Measurements from ENCODE around the gene STYXL1. TPM values are rescaled to one million over a fixed set of nuclear protein-coding genes. Genes with fewer than 3 reads are reported as not detected.

Gene STYXL1
- total and polyA plus RNA-seq, 2 experiments from 2014 or later: 28.0 to 39.2 TPM

DNA sequence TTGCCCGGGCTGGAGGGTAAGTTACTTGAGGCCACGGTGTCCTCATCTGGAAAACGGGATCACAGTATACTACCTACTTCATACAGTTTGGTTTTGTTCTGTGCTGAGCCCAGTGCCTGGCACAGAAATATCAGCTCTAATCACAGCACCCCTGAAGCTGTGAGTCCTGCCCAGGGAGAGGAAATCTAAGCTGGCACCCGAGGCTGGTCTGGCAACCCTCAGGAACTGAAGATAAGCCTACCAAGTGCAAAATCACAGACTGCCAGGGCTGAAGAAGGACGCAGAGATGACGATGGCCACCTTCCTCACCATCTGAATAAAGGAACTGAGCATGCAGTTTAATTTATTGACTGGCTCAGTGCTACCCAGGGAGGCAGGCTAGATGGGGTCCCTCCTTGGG lies 45.7 kb downstream of the STYXL1 start:
- no peak for DNase-seq (ENCODE audit: low spot score)
- H2AFZ ChIP-seq: no peak overlapping the region
- ATAC-seq: no peak
- H3K4me1 ChIP-seq (ENCODE audit: insufficient read depth): no peaks in the 10 kb centered on the region
- no peaks in the 10 kb centered on the region; the same call in 1 of the 2 replicates for H3K36me3 ChIP-seq (ENCODE audit: insufficient read depth)
- H3K9me2 ChIP-seq (ENCODE audit: insufficient read depth): no peaks in the 10 kb centered on the region
- no peaks in the 10 kb centered on the region for H3K4me1 Mint-ChIP-seq
- H3K4me2 ChIP-seq: no peak overlapping the region
- no peak for TF ChIP-seq CREB1 (CRISPR knock-in tag; IDR thresholded peaks at IDR 0.05; ENCODE audit: low read depth)
- TF ChIP-seq STAT1 (IDR thresholded peaks at IDR 0.05; ENCODE audit: unreplicated experiment): no peak
- no peaks in the 10 kb centered on the region; the same call in 1 of the 3 replicates for H3K9me3 Mint-ChIP-seq
- H3K36me3 Mint-ChIP-seq (ENCODE audit: low read depth): peaks cover 14% of the 10 kb centered on the region
- no peak overlapping the region for H3K27ac Mint-ChIP-seq
- no peaks in the 10 kb centered on the region for H4K20me1 ChIP-seq (replicated peaks; ENCODE audit: insufficient read depth)
- H3F3A ChIP-seq (replicated peaks; ENCODE audit: low read depth): no peaks in the 10 kb centered on the region
- H3K27me3 Mint-ChIP-seq (ENCODE audit: insufficient read depth, low read depth, poor library complexity): no peaks in the 10 kb centered on the region
- no peak overlapping the region for H3K4me3 Mint-ChIP-seq
- H3K27ac ChIP-seq (ENCODE audit: low read depth): no peak overlapping the region
- no peak overlapping the region for H3K4me3 ChIP-seq
- no peaks in the 10 kb centered on the region for H3K79me2 ChIP-seq (replicated peaks; ENCODE audit: insufficient read depth)
- no peaks in the 10 kb centered on the region for H3K27me3 ChIP-seq (ENCODE audit: insufficient read depth)

DNA sequence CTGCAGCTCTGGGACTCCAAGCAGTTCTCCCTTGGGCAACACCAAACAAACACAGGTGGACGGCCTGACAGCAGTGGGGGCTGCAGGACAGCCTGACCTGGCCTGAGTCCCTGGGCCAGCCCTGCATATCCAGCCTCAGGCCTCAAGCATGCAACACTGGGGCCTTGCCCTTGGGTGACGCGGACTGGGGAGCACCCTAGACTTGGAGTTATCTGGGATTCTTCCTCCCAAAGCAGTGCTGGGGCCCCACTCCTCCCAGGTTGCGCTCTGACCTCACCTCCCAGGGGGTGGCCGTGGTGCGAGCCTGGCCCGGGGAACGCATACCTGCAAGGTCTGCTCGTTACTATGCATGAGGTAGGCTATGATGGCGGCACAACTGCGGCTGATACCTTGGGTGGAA lies 47.2 kb downstream of the STYXL1 start:
- H3K36me3 Mint-ChIP-seq (ENCODE audit: low read depth): peaks cover 22% of the 10 kb centered on the region
- no peak for DNase-seq (ENCODE audit: low spot score)
- H2AFZ ChIP-seq: no peak overlapping the region
- TF ChIP-seq STAT1 (IDR thresholded peaks at IDR 0.05; ENCODE audit: unreplicated experiment) (no peak), CREB1 (CRISPR knock-in tag; IDR thresholded peaks at IDR 0.05; ENCODE audit: low read depth) (no peak), EZH2phosphoT487 (IDR thresholded peaks at IDR 0.05; ENCODE audit: unreplicated experiment) (no peak), JUNB (IDR thresholded peaks at IDR 0.05; ENCODE audit: unreplicated experiment) (no peak), ZNF114 (CRISPR knock-in tag; IDR thresholded peaks at IDR 0.05) (no peak)
- TF ChIP-seq, protein P1, sequence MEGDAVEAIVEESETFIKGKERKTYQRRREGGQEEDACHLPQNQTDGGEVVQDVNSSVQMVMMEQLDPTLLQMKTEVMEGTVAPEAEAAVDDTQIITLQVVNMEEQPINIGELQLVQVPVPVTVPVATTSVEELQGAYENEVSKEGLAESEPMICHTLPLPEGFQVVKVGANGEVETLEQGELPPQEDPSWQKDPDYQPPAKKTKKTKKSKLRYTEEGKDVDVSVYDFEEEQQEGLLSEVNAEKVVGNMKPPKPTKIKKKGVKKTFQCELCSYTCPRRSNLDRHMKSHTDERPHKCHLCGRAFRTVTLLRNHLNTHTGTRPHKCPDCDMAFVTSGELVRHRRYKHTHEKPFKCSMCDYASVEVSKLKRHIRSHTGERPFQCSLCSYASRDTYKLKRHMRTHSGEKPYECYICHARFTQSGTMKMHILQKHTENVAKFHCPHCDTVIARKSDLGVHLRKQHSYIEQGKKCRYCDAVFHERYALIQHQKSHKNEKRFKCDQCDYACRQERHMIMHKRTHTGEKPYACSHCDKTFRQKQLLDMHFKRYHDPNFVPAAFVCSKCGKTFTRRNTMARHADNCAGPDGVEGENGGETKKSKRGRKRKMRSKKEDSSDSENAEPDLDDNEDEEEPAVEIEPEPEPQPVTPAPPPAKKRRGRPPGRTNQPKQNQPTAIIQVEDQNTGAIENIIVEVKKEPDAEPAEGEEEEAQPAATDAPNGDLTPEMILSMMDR (conservative IDR thresholded peaks at IDR 0.05; ENCODE audit: low read depth in 2 of 2): no peak
- TF ChIP-seq, protein P2, sequence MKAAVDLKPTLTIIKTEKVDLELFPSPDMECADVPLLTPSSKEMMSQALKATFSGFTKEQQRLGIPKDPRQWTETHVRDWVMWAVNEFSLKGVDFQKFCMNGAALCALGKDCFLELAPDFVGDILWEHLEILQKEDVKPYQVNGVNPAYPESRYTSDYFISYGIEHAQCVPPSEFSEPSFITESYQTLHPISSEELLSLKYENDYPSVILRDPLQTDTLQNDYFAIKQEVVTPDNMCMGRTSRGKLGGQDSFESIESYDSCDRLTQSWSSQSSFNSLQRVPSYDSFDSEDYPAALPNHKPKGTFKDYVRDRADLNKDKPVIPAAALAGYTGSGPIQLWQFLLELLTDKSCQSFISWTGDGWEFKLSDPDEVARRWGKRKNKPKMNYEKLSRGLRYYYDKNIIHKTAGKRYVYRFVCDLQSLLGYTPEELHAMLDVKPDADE (IDR thresholded peaks at IDR 0.05): no peak
- TF ChIP-seq, protein P3, sequence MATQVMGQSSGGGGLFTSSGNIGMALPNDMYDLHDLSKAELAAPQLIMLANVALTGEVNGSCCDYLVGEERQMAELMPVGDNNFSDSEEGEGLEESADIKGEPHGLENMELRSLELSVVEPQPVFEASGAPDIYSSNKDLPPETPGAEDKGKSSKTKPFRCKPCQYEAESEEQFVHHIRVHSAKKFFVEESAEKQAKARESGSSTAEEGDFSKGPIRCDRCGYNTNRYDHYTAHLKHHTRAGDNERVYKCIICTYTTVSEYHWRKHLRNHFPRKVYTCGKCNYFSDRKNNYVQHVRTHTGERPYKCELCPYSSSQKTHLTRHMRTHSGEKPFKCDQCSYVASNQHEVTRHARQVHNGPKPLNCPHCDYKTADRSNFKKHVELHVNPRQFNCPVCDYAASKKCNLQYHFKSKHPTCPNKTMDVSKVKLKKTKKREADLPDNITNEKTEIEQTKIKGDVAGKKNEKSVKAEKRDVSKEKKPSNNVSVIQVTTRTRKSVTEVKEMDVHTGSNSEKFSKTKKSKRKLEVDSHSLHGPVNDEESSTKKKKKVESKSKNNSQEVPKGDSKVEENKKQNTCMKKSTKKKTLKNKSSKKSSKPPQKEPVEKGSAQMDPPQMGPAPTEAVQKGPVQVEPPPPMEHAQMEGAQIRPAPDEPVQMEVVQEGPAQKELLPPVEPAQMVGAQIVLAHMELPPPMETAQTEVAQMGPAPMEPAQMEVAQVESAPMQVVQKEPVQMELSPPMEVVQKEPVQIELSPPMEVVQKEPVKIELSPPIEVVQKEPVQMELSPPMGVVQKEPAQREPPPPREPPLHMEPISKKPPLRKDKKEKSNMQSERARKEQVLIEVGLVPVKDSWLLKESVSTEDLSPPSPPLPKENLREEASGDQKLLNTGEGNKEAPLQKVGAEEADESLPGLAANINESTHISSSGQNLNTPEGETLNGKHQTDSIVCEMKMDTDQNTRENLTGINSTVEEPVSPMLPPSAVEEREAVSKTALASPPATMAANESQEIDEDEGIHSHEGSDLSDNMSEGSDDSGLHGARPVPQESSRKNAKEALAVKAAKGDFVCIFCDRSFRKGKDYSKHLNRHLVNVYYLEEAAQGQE (IDR thresholded peaks at IDR 0.05; ENCODE audit: unreplicated experiment): no peak
- TF ChIP-seq, protein P4, sequence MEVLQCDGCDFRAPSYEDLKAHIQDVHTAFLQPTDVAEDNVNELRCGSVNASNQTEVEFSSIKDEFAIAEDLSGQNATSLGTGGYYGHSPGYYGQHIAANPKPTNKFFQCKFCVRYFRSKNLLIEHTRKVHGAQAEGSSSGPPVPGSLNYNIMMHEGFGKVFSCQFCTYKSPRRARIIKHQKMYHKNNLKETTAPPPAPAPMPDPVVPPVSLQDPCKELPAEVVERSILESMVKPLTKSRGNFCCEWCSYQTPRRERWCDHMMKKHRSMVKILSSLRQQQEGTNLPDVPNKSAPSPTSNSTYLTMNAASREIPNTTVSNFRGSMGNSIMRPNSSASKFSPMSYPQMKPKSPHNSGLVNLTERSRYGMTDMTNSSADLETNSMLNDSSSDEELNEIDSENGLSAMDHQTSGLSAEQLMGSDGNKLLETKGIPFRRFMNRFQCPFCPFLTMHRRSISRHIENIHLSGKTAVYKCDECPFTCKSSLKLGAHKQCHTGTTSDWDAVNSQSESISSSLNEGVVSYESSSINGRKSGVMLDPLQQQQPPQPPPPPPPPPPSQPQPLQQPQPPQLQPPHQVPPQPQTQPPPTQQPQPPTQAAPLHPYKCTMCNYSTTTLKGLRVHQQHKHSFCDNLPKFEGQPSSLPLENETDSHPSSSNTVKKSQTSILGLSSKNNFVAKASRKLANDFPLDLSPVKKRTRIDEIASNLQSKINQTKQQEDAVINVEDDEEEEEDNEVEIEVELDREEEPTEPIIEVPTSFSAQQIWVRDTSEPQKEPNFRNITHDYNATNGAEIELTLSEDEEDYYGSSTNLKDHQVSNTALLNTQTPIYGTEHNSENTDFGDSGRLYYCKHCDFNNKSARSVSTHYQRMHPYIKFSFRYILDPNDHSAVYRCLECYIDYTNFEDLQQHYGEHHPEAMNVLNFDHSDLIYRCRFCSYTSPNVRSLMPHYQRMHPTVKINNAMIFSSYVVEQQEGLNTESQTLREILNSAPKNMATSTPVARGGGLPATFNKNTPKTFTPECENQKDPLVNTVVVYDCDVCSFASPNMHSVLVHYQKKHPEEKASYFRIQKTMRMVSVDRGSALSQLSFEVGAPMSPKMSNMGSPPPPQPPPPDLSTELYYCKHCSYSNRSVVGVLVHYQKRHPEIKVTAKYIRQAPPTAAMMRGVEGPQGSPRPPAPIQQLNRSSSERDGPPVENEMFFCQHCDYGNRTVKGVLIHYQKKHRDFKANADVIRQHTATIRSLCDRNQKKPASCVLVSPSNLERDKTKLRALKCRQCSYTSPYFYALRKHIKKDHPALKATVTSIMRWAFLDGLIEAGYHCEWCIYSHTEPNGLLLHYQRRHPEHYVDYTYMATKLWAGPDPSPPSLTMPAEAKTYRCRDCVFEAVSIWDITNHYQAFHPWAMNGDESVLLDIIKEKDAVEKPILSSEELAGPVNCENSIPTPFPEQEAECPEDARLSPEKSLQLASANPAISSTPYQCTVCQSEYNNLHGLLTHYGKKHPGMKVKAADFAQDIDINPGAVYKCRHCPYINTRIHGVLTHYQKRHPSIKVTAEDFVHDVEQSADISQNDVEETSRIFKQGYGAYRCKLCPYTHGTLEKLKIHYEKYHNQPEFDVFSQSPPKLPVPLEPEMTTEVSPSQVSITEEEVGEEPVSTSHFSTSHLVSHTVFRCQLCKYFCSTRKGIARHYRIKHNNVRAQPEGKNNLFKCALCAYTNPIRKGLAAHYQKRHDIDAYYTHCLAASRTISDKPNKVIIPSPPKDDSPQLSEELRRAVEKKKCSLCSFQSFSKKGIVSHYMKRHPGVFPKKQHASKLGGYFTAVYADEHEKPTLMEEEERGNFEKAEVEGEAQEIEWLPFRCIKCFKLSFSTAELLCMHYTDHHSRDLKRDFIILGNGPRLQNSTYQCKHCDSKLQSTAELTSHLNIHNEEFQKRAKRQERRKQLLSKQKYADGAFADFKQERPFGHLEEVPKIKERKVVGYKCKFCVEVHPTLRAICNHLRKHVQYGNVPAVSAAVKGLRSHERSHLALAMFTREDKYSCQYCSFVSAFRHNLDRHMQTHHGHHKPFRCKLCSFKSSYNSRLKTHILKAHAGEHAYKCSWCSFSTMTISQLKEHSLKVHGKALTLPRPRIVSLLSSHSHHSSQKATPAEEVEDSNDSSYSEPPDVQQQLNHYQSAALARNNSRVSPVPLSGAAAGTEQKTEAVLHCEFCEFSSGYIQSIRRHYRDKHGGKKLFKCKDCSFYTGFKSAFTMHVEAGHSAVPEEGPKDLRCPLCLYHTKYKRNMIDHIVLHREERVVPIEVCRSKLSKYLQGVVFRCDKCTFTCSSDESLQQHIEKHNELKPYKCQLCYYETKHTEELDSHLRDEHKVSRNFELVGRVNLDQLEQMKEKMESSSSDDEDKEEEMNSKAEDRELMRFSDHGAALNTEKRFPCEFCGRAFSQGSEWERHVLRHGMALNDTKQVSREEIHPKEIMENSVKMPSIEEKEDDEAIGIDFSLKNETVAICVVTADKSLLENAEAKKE (CRISPR knock-in tag; IDR thresholded peaks at IDR 0.05): no peak

More for the DNA sequence above, 47.2 kb downstream of the STYXL1 start:
- Mint-ChIP-seq H3K9me3 (no peaks in the 10 kb centered on the region; the same call in 1 of the 3 replicates), H3K27ac (no peak overlapping the region), H3K4me3 (no peak overlapping the region), H3K27me3 (ENCODE audit: insufficient read depth, low read depth, poor library complexity) (peaks cover 1% of the 10 kb centered on the region), H3K4me1 (0 out of 3 replicates have a peak, but pooled peaks cover 3% of the 10 kb centered on the region)
- no peak overlapping the region for H3K4me2 ChIP-seq
- H3K9me2 ChIP-seq (ENCODE audit: insufficient read depth): no peaks in the 10 kb centered on the region
- H3K79me2 ChIP-seq (replicated peaks; ENCODE audit: insufficient read depth): no peaks in the 10 kb centered on the region
- H4K20me1 ChIP-seq (replicated peaks; ENCODE audit: insufficient read depth): no peaks in the 10 kb centered on the region
- no peak; the same call in 2 of the 3 replicates for ATAC-seq
- H3K4me1 ChIP-seq (ENCODE audit: insufficient read depth): no peaks in the 10 kb centered on the region
- H3K27ac ChIP-seq (ENCODE audit: low read depth): no peak overlapping the region
- no peaks in the 10 kb centered on the region for H3K27me3 ChIP-seq (ENCODE audit: insufficient read depth)
- peaks cover 1% of the 10 kb centered on the region; the same call in 1 of the 2 replicates for H3F3A ChIP-seq (replicated peaks; ENCODE audit: low read depth)
- no peaks in the 10 kb centered on the region; the same call in 1 of the 2 replicates for H3K36me3 ChIP-seq (ENCODE audit: insufficient read depth)
- H3K4me3 ChIP-seq: no peak overlapping the region

Measured in GM23338 (cell line).